ENCODE data around the gene SNRK. TPM values are rescaled to one million over a fixed set of nuclear protein-coding genes. Genes with fewer than 3 reads are reported as not detected.

Gene SNRK
- total RNA-seq, 1 experiment from 2014 or later: 8.5 TPM

DNA sequence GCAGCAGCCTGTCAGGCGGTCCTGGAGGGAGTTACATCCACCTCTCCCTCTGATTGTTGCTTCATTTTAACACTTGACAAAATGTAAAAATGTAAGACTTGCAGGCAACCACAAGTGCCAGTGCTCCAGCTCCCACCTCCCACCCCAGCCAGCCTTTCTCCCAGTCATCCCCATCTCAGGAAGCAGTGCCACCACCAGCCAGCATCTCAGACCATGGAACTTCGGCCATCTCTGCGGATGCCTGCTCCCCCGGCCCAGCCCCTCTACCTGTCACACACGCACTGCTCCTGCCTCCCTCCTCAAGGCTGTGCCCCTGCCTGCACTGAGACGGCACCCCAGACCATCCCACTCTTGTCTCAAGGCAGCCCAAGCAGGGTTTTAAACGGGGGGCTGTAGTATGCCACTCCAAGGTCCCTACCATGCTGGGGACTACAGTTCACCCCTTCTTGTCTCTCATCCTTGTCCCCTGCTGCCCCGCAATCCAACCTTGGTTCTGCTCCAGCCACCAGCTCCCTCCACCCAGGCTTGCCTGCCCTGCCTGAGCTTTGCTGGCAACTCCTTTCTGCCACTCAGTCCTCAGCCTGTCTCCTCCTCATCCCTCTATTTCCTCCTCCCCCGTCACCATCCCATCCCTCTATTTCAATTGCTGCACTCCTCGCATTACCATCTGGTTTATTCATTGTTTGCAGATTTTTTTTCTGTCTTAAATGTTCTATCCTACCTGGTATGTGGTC, 85.8 kb downstream of the SNRK start:
- no peak for DNase-seq (ENCODE audit: low read depth)

DNA sequence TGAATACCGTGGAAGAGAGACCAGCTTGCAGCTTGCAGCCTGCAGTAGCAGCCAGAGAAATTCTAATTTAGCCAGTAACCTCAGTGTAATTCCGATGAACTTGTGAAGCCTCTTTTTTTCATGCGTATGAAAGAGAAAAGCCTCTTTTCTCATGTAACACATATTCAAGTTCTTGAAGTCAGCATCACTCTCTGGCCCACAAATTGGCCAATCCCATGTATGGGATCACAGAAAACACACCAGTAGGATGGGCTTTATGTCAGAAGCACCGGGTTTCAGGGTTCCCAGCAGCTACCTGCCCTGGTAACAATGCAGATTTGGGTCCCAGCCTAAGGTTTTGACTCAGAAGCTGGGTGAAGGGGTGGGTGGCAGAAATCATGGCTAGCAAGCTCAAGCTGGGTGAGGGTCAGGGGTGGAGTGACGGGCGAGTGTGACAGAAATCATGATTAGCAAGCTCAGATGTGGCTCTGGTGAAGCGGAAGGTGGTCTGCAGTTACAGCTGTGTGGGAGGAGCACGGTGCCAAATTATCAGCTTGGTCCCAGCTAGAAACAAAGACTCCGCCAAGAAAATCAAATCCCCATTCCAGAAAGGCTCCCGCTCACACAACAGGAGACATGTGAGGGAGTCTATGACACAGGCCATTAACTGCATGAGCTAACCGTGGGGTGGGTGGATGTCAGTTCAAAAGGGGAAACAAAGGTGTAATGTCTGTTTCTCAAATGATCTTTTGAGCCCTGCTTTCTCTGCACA, 86.6 kb downstream of the SNRK start:
- DNase-seq (ENCODE audit: low read depth): no peak

DNA sequence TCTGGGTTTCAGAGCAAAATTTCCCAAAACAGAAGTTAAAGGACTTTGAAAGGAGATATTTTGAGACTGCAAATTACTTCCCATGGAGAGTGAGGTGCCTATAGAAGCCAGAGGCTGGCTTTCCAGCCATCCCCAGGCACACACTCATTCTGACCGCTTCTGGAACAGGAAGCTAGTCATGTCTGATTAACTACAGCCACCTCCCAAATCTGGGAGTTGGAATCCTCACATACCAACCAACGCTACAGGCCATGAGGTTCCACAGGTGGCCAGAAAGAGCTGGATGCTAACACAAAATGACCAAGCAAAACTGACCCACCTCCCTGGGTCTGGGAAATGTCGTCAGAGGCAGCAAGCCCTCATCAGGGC, 87.2 kb downstream of the SNRK start:
- DNase-seq (ENCODE audit: low read depth): peak; percentile 25

DNA sequence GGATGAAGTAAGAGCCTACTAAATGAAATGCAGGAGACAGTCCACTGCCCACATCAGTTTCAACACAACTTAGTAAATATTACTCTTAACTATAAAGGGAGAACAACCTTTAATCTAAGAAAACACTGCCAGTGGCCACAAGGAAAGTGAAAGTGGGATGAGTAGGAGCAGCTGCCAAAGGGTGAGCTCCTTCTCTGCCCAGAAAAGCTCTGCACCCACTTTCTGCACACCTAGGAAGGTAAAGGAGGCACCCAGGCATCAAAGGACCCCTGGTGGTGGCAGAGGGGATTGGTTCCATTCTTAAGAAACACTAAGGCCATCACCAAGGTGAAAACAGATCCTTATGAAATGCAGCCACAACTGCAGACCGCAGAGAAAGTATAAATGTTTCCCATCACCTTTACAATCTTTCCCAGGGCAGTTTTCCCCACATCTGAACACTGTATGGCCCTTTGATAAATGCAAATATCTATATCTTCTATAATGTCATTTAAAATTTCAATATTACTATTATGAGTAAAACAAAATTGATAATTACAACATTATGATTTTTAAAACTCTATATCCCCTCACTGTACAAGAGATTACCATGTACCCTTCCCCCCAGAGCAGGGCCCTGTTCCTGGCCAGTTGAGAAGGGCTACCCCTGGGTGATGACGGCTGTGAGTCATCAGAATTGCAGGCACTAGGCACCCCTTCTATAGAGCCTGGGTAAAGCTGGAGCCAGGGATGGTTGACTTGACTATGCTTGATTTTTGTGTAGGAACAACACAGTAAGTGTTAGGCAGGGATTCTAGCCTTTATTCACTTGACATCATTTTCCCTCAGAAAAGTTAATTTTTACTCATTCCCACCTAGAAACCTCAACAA, 92.0 kb downstream of the SNRK start:
- peak; percentile 27 for DNase-seq (ENCODE audit: low read depth)

DNA sequence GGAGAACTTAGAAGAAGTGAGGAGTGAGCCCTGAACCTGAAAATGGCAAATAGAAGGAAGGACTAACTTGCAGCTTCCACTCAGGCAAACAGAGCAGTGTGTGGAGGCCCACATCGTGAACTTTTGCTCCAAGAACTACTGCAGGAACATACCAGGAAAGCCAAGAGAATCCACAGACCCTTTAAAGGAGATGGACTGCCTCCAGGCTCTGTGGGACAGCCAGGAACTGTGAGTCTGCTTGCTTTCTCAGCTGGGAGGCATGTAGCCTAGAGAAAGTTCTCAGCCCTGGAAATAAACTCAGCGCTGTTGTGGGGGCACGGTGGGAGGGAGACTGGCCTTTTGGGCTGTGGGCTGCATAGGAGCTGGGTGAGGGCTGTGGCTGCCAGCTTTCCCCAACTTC, 93.0 kb downstream of the SNRK start:
- DNase-seq (ENCODE audit: low read depth): no peak

DNA sequence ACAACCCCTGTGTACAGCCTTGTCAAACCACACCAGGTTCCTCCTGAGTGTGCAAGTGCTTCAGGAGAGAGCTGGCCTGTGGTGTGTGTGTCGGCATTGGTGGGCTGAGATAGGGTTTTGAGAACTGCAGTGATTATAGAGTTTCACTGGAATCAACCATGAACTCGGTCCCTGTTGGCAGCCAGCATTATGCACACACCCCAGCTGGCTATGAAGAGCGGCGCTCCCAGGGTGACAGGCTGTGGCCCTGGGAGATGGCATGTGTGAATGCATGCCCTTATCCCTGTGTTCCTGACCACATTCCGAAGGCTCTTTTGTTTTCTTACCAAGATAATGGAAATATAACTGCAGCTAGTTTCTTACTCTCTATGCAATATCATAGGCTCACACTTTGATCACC, 101.8 kb downstream of the SNRK start:
- DNase-seq (ENCODE audit: low read depth): no peak

DNA sequence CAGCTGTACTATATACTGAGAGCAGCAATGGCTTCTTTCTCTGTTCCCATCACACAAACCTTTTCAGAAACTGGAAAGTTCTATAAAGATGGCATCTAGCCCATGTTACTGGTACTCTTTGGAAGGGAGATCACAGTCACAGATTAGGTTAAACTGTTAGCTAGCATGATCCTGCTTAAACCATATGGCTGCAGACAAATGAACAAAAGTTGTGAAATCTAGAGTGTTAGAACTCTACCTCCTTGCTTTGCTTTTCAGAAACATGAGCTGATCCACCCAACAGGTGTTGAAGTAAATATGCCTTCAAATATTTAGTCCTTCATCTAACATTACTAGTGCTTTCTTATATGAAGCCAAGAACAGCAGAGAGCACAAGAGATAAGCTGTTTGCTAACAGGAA, 102.6 kb downstream of the SNRK start:
- DNase-seq (ENCODE audit: low read depth): no peak

DNA sequence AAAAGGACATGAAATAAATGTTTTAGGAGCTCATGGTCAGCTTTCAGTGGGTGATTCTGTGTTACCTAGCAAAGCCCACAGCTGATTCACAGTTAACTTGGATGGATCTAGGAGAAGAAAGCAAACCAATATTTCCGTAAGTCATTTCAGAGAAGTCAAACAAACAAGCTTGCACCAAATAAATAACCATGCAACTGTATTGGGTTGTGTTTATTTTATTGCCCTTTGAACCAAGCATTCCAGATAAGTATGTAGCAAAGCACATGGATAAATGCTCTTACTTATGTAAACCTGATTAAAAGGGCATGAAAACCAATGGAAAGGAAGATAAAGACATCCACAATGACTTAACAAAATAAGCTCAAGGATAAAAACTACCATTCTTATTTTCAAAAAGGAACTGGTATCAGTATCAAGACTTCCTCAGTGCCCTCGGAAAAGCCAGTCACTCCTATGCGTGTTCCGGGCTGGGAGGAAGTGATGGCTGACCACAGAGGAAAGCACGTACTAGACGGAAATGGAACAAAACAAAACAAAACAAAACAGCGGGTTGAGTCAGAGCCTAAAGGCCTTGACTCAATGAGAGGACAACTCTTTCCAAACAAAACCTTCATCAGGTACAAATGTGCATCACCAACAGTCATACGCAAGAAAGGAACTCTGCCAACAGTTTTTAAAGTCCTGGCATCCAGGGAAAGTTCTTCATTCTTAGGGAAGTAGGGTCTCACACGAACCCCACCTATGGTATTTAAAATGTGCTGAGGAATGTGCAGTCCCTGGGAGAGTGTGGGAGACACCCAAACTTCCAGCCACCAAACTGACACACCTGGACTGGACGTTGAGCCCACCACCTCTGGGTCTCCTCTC, 103.3 kb downstream of the SNRK start:
- peak; percentile 73 for DNase-seq (ENCODE audit: low read depth)

DNA sequence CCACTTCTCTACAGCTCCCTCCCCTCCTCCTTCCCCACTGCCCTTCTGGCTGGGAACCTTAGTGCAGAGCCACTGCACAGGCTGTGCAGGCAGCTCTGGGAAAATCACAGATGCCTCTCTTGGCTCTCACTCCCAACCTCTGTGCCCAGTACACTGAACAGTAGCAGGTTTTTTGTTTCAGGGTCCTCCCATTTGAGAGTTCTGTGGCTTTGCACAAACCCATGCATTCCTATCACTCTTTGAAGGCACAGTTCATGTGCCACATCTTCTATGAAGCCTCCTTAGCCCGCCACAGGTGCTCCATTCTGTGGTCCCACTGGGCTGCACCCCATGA, 103.9 kb downstream of the SNRK start:
- DNase-seq (ENCODE audit: low read depth): no peak

DNA sequence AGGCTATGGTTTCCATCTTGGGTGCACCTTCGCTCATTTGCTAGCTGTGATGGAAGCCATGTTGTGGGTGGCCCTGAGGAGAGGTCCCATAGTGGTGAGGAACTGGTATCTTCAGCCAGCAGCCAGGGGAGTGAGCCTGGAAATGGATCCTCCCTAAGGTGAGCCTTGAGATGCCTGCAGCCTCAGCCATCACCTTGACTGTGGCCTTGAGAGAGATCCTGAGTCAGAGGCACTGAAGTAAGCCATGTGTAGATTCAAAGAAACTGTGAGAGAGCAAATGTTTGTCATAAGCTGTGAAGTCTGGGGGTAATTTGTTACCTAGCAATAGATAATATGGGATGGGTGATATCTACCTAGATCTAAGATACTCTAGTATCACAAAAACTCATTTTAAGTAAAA, 105.3 kb downstream of the SNRK start:
- DNase-seq (ENCODE audit: low read depth): no peak

DNA sequence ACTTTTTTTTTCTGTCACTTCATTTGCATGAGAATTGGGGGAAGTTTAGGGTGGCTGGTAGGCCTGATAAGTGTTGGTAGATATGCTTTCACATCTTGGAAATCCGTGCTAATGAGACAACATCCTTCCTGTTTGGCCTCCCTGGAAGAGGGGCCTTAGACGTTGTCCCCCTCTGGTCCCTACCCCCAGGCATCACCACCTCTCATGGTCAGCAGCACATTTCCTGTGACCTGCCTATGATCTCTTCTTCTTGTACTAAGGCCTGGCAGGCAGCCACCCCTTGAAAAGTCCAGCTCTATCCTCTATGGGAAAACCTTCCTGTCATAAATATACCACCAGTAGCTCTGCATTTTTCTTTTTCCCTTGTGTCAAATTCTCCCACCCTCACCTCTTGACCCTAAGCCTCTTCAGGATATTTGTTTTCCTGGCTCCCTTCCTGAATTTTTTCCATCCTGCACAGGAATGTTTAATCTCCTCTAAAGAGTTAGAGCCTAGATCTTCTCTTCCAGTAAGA, 107.8 kb downstream of the SNRK start:
- DNase-seq (ENCODE audit: low read depth): no peak

DNA sequence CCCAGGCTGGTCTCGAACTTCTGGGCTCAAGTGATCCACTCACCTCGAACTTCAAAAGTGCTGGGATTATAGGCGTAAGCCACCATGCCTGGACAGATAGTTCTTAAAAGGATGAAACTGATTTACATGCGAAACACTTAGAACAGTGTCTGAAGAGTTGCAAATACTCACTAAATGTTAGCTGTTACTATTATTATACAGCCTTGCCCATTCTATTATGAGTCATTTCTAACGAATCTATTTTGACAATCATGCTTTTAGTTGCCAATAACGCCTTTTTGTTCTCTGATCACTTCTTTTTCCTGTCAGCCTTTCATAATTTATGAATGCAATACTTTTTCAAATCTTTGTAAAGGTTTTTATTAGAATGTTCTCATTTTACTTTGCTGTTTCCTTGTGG, 112.7 kb downstream of the SNRK start:
- DNase-seq (ENCODE audit: low read depth): no peak

DNA sequence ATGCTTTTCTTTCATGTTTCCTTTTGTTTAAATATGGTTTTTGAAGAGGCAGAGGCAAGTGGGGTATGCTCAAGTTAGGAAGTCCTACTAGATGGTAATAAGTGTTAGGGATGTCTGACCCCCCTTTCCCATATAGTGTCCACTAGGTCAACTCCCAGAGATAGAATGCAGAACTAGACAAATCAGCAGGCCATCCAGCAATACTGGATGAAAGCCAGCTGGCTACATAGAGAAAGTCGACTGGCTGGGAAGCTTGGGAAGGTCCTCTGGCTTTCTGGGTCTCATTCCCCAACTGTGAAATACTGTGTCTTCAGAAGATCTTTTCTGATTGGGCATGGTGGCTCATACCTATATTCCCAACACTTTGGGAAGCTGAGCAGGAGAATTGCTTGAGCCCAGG, 113.8 kb downstream of the SNRK start:
- no peak for DNase-seq (ENCODE audit: low read depth)

Other genes with a start within 250 kb of the SNRK start
- gene POMGNT2, start 180.5 kb upstream of the SNRK start, total RNA-seq (2014; rRNA removed; shearing (Covaris generic)): 15.3 and 20.7 TPM in 2 replicates

Data from Daoy (cell line).